Fibroblast of upper back skin (primary cell): ENCODE measurements around the gene TAP1.
"Not testable (repeated sequence)": the region's sequence is repeated elsewhere in the genome, so short reads cannot be mapped to it uniquely, and the experiment has no call there.

Experiments used
- DNase-seq: peaks from one replicate; pipeline ENCODE4 v3.0.0-alpha.2; 2013

Gene TAP1

GRCh38 chr6:32853541-32854375, at the start of gene TAP1, which contains the start of gene PSMB9:
Gene TAP1, minus strand, starts transcription at chr6:32853704. Its CDS starts 68 bp downstream, at chr6:32853636.
Gene PSMB9, plus strand, starts transcription at chr6:32854192. Its CDS starts 38 bp downstream, at chr6:32854230.
- peak; percentile 89 for DNase-seq

- DNase-seq: no peak
These were observed 41.5 kb upstream of the TAP1 start for GRCh38 chr6:32895006-32895345.

GRCh38 chr6:32894085-32895005, 40.8 kb upstream of the TAP1 start:
- DNase-seq: peak; percentile 89

GRCh38 chr6:32890831-32891230, 37.3 kb upstream of the TAP1 start:
- DNase-seq: no peak

- peak; percentile 41 for DNase-seq
These were observed 36.0 kb upstream of the TAP1 start for GRCh38 chr6:32889533-32889932.

GRCh38 chr6:32888576-32888975, 35.1 kb upstream of the TAP1 start:
- no peak for DNase-seq

GRCh38 chr6:32887616-32888015, 34.1 kb upstream of the TAP1 start:
- no peak for DNase-seq

GRCh38 chr6:32886681-32887383, 33.3 kb upstream of the TAP1 start:
- DNase-seq: peak; percentile 86

- DNase-seq: peak; percentile 77
These were observed 32.3 kb upstream of the TAP1 start for GRCh38 chr6:32885698-32886286.

GRCh38 chr6:32883789-32884188, 30.3 kb upstream of the TAP1 start:
- DNase-seq: peak; percentile 60

GRCh38 chr6:32882879-32883250, 29.4 kb upstream of the TAP1 start:
- DNase-seq: peak; percentile 63

- DNase-seq: not testable (repeated sequence)
These were observed 27.5 kb upstream of the TAP1 start for GRCh38 chr6:32880962-32881361.

GRCh38 chr6:32879691-32880090, 26.2 kb upstream of the TAP1 start:
- DNase-seq: no peak

- no peak for DNase-seq
These were observed 23.1 kb upstream of the TAP1 start for GRCh38 chr6:32876603-32877002.

- DNase-seq: not testable (repeated sequence)
These were observed 20.4 kb upstream of the TAP1 start for GRCh38 chr6:32873947-32874346.

GRCh38 chr6:32868257-32868788, 14.8 kb upstream of the TAP1 start:
- peak; percentile 71 for DNase-seq

GRCh38 chr6:32867554-32868256, 14.2 kb upstream of the TAP1 start:
- no peak for DNase-seq

GRCh38 chr6:32867022-32867477, 13.5 kb upstream of the TAP1 start:
- no peak for DNase-seq

GRCh38 chr6:32865724-32866443, 12.4 kb upstream of the TAP1 start:
- no peak for DNase-seq

- DNase-seq: no peak
These were observed 9.2 kb upstream of the TAP1 start for GRCh38 chr6:32862725-32863124.

- DNase-seq: no peak
These were observed 7.2 kb upstream of the TAP1 start for GRCh38 chr6:32860674-32861073.
